Thyroid gland (tissue), 4 donors: ENCODE measurements around the gene LAMA3.

Experiments used
- CTCF ChIP-seq, 6 experiments: fragments of 200-600 bp in 3 of 6; fragments of 450-650 bp in 3 of 6; sonication (generic) in 3 of 6; IDR thresholded peaks; one replicate each; pipeline ENCODE4 v1.5.1; 2016 to 2019; ENCODE audit warnings: antibody characterized with exemption in 6 of 6, mild to moderate bottlenecking in 2 of 6, inconsistent platforms in 1 of 6, moderate library complexity in 1 of 6
- POLR2A ChIP-seq, 2 donors: fragments of 450-650 bp; IDR thresholded peaks; one replicate each; pipeline ENCODE4 v1.6.1; 2017; ENCODE audit warnings: antibody characterized with exemption in 2 of 2, mild to moderate bottlenecking in 2 of 2, moderate library complexity in 1 of 2

- TF ChIP-seq CTCF (IDR thresholded peaks at IDR 0.05) (no peak), POLR2A (IDR thresholded peaks at IDR 0.05) (no peak)
These were observed 45.8 kb downstream of the LAMA3 start for GRCh38 chr18:23735021-23735464.
